Stomach (tissue), 4 donors: ENCODE results near the gene PSMC5.

ENCODE experiments used
- EP300 ChIP-seq: sonication (generic); formaldehyde crosslinking; IDR thresholded peaks from one replicate; pipeline ENCODE4 v1.6.1; 2017; ENCODE audit warnings: antibody characterized with exemption
- POLR2AphosphoS5 ChIP-seq, 3 donors: sonication (generic); formaldehyde crosslinking; IDR thresholded peaks; one replicate each; pipeline ENCODE4 v1.6.1; 2016; ENCODE audit warnings: antibody characterized with exemption in 3 of 3

GRCh38 chr17:63780507-63780906, 46.7 kb upstream of the PSMC5 start:
- TF ChIP-seq EP300: no peak
- no peak for TF ChIP-seq POLR2AphosphoS5 (IDR thresholded peaks at IDR 0.05)
